Keratinocyte (primary cell): ENCODE results near the gene EVI5L. TPM values are rescaled to one million over a fixed set of nuclear protein-coding genes. Genes with fewer than 3 reads are reported as not detected.

Source experiments
- DNase-seq: peaks from one replicate; pipeline ENCODE4 v3.0.0-alpha.2; 2011; ENCODE audit warnings: low read depth, missing footprints, low spot score
- FAIRE-seq: peaks from 2 replicates; lab custom pipeline; 2011; peaks lifted over from hg19 to GRCh38; lab: Jason Lieb, UNC
- H2AFZ ChIP-seq: 2 replicates; pipeline ENCODE4 v1.6.0; 2012; ENCODE audit warnings: low read length, control low read depth, inconsistent platforms; ENCODE audit not compliant: control insufficient read depth
- H3K27ac ChIP-seq: 2 replicates; pipeline ENCODE4 v1.5.1; 2011; ENCODE audit warnings: low read length; ENCODE audit not compliant: control insufficient read depth, insufficient read depth
- H3K27me3 ChIP-seq: 3 replicates; pipeline ENCODE4 v1.6.0; 2011; ENCODE audit warnings: low read length; ENCODE audit not compliant: control insufficient read depth, insufficient read depth; ENCODE audit errors: extremely low read depth
- H3K36me3 ChIP-seq, 2 experiments: 2 replicates in 1 of 2; 3 replicates in 1 of 2; pipeline ENCODE4 v1.5.1; 2011; ENCODE audit warnings: low read length in 2 of 2, mild to moderate bottlenecking in 1 of 2; ENCODE audit not compliant: control insufficient read depth in 2 of 2, insufficient read depth in 2 of 2; ENCODE audit errors: extremely low read depth in 1 of 2
- H3K4me1 ChIP-seq: 3 replicates; pipeline ENCODE4 v1.5.1; 2011; ENCODE audit warnings: low read length; ENCODE audit not compliant: control insufficient read depth, insufficient read depth; ENCODE audit errors: extremely low read depth
- H3K4me2 ChIP-seq: 3 replicates; pipeline ENCODE4 v1.6.0; 2011; ENCODE audit warnings: low read depth, low read length; ENCODE audit not compliant: control insufficient read depth, insufficient read depth; ENCODE audit errors: extremely low read depth
- H3K4me3 ChIP-seq, 3 experiments: fragments of 200-600 bp in 1 of 3; sonication (generic) in 1 of 3; 2 replicates in 2 of 3; 3 replicates in 1 of 3; pipeline ENCODE4 v1.5.1; 2011 to 2016; ENCODE audit warnings: low read length in 3 of 3, mild to moderate bottlenecking in 3 of 3, control low read depth in 2 of 3, inconsistent platforms in 1 of 3, low read depth in 1 of 3, mixed read lengths in 1 of 3, mixed run types in 1 of 3, moderate library complexity in 1 of 3; ENCODE audit not compliant: control insufficient read depth in 2 of 3, insufficient read depth in 2 of 3; ENCODE audit errors: extremely low read depth in 1 of 3
- H3K79me2 ChIP-seq: 2 replicates; pipeline ENCODE4 v1.6.0; 2012; ENCODE audit warnings: low read length; ENCODE audit not compliant: control insufficient read depth, insufficient read depth
- H3K9ac ChIP-seq: 3 replicates; pipeline ENCODE4 v1.6.0; 2011; ENCODE audit warnings: low read length; ENCODE audit not compliant: control insufficient read depth, insufficient read depth; ENCODE audit errors: extremely low read depth
- H3K9me1 ChIP-seq: 3 replicates; pipeline ENCODE4 v1.6.0; 2011; ENCODE audit warnings: low read length; ENCODE audit not compliant: control insufficient read depth, insufficient read depth; ENCODE audit errors: extremely low read depth
- H3K9me3 ChIP-seq: 2 replicates; pipeline ENCODE4 v1.5.1; 2012; ENCODE audit warnings: low read depth, low read length; ENCODE audit not compliant: control insufficient read depth
- H4K20me1 ChIP-seq: 3 replicates; pipeline ENCODE4 v1.6.0; 2011; ENCODE audit warnings: low read length; ENCODE audit not compliant: control insufficient read depth, insufficient read depth; ENCODE audit errors: extremely low read depth
- EZH2 ChIP-seq: IDR thresholded peaks from one replicate; pipeline ENCODE4 v1.6.1; 2012; ENCODE audit warnings: inconsistent platforms, mild to moderate bottlenecking, low read length, moderate library complexity
- dilution Hi-C: fragments of 300-500 bp; cut with MboI; formaldehyde crosslinking; loops from one replicate; pipeline ENCODE4 v1.7.0; 2020; ENCODE audit warnings: low sequenced_read_pairs; ENCODE audit not compliant: extremely low pct_ligation_motif_present
- polyA plus RNA-seq, 5 experiments: library from polyadenylated mRNA; depleted of rRNA in 3 of 5; stranded (reverse) in 3 of 5; stranded (forward) in 1 of 5; unstranded in 1 of 5; fragments of >200 nt; gene quantifications; 1 replicate in 1 of 5; 2 replicates in 3 of 5; 3 replicates in 1 of 5; pipeline versions ENCODE4 v1.2.1 to v1.2.3, GENCODE V29; 2011 to 2012; ENCODE audit warnings: missing spikeins in 2 of 5, low read depth in 1 of 5, low replicate concordance in 1 of 5
- TF ChIP-seq, protein P1 (sequence below), 3 experiments: IDR thresholded peaks in 1 of 3; conservative IDR thresholded peaks in 1 of 3; optimal IDR thresholded peaks in 1 of 3; 2 replicates in 2 of 3; 3 replicates in 1 of 3; pipeline versions ENCODE3 to v1.5.1; 2011; ENCODE audit warnings: low read length in 3 of 3, mild to moderate bottlenecking in 3 of 3, moderate library complexity in 2 of 3, control low read depth in 1 of 3, inconsistent platforms in 1 of 3; ENCODE audit not compliant: insufficient read depth in 2 of 3; ENCODE audit errors: extremely low read depth in 1 of 3

Gene EVI5L
- polyA plus RNA-seq, 1 donor (not counting 4 experiments of a cell fraction or from before 2014, with no cell fraction given): 7.5 TPM

- Histone ChIP-seq H3K27me3 (no peaks in the 10 kb centered on the region), H3K9ac (peak overlapping the region; percentile 86), H3K4me2 (peak overlapping the region; percentile 72), H3K9me3 (no peaks in the 10 kb centered on the region), H3K27ac (peak overlapping the region; percentile 99), H3K4me1 (peaks cover 44% of the 10 kb centered on the region), H3K36me3 (no peaks in the 10 kb centered on the region), H3K4me3 (peak overlapping the region in 2 of 3 experiments; percentile 36 to 44), H3K9me1 (peaks cover 3% of the 10 kb centered on the region), H3K79me2 (peaks cover 12% of the 10 kb centered on the region), H2AFZ (peak overlapping the region; percentile 65), H4K20me1 (no peaks in the 10 kb centered on the region)
- peak; percentile 88 for DNase-seq
- dilution Hi-C loops: no loop called here
- peak; percentile 100 for FAIRE-seq
- TF ChIP-seq, protein P1, sequence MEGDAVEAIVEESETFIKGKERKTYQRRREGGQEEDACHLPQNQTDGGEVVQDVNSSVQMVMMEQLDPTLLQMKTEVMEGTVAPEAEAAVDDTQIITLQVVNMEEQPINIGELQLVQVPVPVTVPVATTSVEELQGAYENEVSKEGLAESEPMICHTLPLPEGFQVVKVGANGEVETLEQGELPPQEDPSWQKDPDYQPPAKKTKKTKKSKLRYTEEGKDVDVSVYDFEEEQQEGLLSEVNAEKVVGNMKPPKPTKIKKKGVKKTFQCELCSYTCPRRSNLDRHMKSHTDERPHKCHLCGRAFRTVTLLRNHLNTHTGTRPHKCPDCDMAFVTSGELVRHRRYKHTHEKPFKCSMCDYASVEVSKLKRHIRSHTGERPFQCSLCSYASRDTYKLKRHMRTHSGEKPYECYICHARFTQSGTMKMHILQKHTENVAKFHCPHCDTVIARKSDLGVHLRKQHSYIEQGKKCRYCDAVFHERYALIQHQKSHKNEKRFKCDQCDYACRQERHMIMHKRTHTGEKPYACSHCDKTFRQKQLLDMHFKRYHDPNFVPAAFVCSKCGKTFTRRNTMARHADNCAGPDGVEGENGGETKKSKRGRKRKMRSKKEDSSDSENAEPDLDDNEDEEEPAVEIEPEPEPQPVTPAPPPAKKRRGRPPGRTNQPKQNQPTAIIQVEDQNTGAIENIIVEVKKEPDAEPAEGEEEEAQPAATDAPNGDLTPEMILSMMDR (optimal IDR thresholded peaks at IDR 0.05 in 1 of 3, IDR thresholded peaks at IDR 0.05 in 1 of 3, conservative IDR thresholded peaks at IDR 0.05 in 1 of 3; ENCODE audit: extremely low read depth in 1 of 3, insufficient read depth in 2 of 3, low read length in 3 of 3): no peak
- no peak for TF ChIP-seq EZH2
These were observed 3.4 kb downstream of the EVI5L start for GRCh38 chr19:7833225-7834099.

GRCh38 chr19:7839476-7839875 lies 9.5 kb downstream of the EVI5L start:
- no peak overlapping the region for H3K4me2 ChIP-seq
- FAIRE-seq: no peak
- no peak overlapping the region for H2AFZ ChIP-seq
- dilution Hi-C loops: no loop called here
- no peak overlapping the region for H3K27ac ChIP-seq
- no peaks in the 10 kb centered on the region for H3K36me3 ChIP-seq
- no peaks in the 10 kb centered on the region for H3K9me3 ChIP-seq
- no peaks in the 10 kb centered on the region for H3K27me3 ChIP-seq
- peaks cover 13% of the 10 kb centered on the region for H3K4me1 ChIP-seq
- H4K20me1 ChIP-seq: no peaks in the 10 kb centered on the region
- TF ChIP-seq, protein P1 (optimal IDR thresholded peaks at IDR 0.05 in 1 of 3, IDR thresholded peaks at IDR 0.05 in 1 of 3, conservative IDR thresholded peaks at IDR 0.05 in 1 of 3; ENCODE audit: extremely low read depth in 1 of 3, insufficient read depth in 2 of 3, low read length in 3 of 3): no peak
- H3K4me3 ChIP-seq: no peak overlapping the region
- no peak overlapping the region for H3K9ac ChIP-seq
- no peaks in the 10 kb centered on the region for H3K9me1 ChIP-seq
- peaks cover 9% of the 10 kb centered on the region for H3K79me2 ChIP-seq
- no peak for DNase-seq
